ENCODE data around the gene MYO5A. TPM values are rescaled to one million over a fixed set of nuclear protein-coding genes. Genes with fewer than 3 reads are reported as not detected.

MYO5A gene
- total RNA-seq, 1 experiment from 2014 or later: 21.8 TPM

DNA sequence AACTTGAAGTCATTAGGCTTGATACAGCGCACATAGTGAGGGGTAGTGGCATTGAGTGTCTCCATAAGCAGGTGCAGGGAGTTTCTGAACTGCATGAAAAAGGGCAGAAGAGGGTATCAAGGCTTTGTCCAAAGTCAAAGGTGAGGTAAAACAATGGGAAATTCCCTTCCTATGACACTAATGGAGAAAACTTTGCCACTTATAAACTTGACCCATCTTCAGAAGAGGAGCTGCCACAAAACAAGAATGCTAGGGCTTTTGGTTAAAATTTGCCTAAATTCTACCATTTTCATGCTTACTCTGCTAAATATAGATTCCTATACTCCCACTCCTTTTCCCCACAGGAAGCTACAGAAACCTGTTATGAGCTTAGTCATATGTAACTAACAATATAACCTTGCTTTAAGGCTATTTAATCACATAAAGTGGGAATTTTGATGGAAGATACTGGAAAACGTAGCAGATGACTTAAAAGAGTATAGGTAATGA is 145.5 kb downstream of the MYO5A start:
- H3K9me3 ChIP-seq (ENCODE audit: control insufficient read depth, low read depth, low read length): no peaks in the 10 kb centered on the region
- H3K4ac ChIP-seq (ENCODE audit: low read depth, low read length): no peak overlapping the region
- H4K20me1 ChIP-seq (ENCODE audit: control insufficient read depth, insufficient read depth, insufficient read length): no peaks in the 10 kb centered on the region
- H2BK5ac ChIP-seq (ENCODE audit: insufficient read length, low read length): no peak overlapping the region
- no peaks in the 10 kb centered on the region for H3K23me2 ChIP-seq (ENCODE audit: insufficient read length, low read depth, low read length, poor library complexity, severe bottlenecking)
- H2AK5ac ChIP-seq (ENCODE audit: insufficient read length, low read length): no peak overlapping the region
- no peak overlapping the region; a peak in 1 of 7 replicates for H3K27ac Mint-ChIP-seq
- H3K4me2 ChIP-seq (ENCODE audit: insufficient read depth, insufficient read length, low read length): no peak overlapping the region
- no peak for DNase-seq
- no peak overlapping the region for H3K56ac ChIP-seq (ENCODE audit: insufficient read length, low read depth, low read length)
- H3K9me3 Mint-ChIP-seq: no peaks in the 10 kb centered on the region
- no peaks in the 10 kb centered on the region for H3K27me3 Mint-ChIP-seq (ENCODE audit: low read depth)
- H4K5ac ChIP-seq (ENCODE audit: insufficient read length, low read depth, low read length): no peak overlapping the region
- H4K91ac ChIP-seq (ENCODE audit: insufficient read length, low read depth, low read length): no peak overlapping the region
- H2BK120ac ChIP-seq (ENCODE audit: low read depth, low read length, poor library complexity, severe bottlenecking): no peak overlapping the region
- no peaks in the 10 kb centered on the region for H3K79me1 ChIP-seq (ENCODE audit: insufficient read depth, low read depth, low read length, poor library complexity, severe bottlenecking)
- H3K14ac ChIP-seq (ENCODE audit: insufficient read depth, low read length): no peak overlapping the region
- no peak overlapping the region for H2BK20ac ChIP-seq (ENCODE audit: low read depth, low read length, poor library complexity, severe bottlenecking)
- peaks cover 5 to 25% (median 16%) of the 10 kb centered on the region in 3 experiments; a peak in 6 of 7 replicates for H3K36me3 Mint-ChIP-seq (ENCODE audit: insufficient read depth in 1 of 3, low read depth in 3 of 3)
- H2BK12ac ChIP-seq (ENCODE audit: insufficient read length, low read depth, low read length): no peak overlapping the region
- no peak overlapping the region for H3K18ac ChIP-seq (ENCODE audit: insufficient read length, low read depth, low read length)
- no peaks in the 10 kb centered on the region for H3K4me1 ChIP-seq (ENCODE audit: insufficient read depth, low read length)
- H2BK15ac ChIP-seq (ENCODE audit: low read depth, low read length): no peak overlapping the region
- no peaks in the 10 kb centered on the region for H3K79me2 ChIP-seq (ENCODE audit: insufficient read depth, low read length)
- no peak overlapping the region for H3K9ac ChIP-seq (ENCODE audit: extremely low read depth, insufficient read length, low read length)
- WGBS (ENCODE audit: extremely low coverage, insufficient read length, low lambda C conversion rate): no CpG with 5 or more reads among the region's 2 CpGs
- no peak overlapping the region for H3K27ac ChIP-seq (ENCODE audit: insufficient read length, low read depth, low read length)
- H3K27me3 ChIP-seq (ENCODE audit: insufficient read depth, low read length): no peaks in the 10 kb centered on the region
- H4K8ac ChIP-seq (replicated peaks; ENCODE audit: insufficient read length, low read depth, low read length): no peak overlapping the region
- no peak for TF ChIP-seq CTCF (conservative IDR thresholded peaks at IDR 0.05)
- no peak overlapping the region for H2AFZ ChIP-seq (ENCODE audit: low read length)
- H3K4me1 Mint-ChIP-seq: peaks cover 0 to 2% of the 10 kb centered on the region in 2 experiments; a peak in 2 of 4 replicates
- H3K4me3 Mint-ChIP-seq: no peak overlapping the region
- no peak overlapping the region for H3K23ac ChIP-seq (ENCODE audit: insufficient read length, low read depth, low read length)
- no peak overlapping the region for H3T11ph ChIP-seq (ENCODE audit: low read length)
